ENCODE data around the gene BANF2. TPM values are rescaled to one million over a fixed set of nuclear protein-coding genes. Genes with fewer than 3 reads are reported as not detected.

The BANF2 gene
- polyA plus RNA-seq, 1 experiment = not detected

DNA sequence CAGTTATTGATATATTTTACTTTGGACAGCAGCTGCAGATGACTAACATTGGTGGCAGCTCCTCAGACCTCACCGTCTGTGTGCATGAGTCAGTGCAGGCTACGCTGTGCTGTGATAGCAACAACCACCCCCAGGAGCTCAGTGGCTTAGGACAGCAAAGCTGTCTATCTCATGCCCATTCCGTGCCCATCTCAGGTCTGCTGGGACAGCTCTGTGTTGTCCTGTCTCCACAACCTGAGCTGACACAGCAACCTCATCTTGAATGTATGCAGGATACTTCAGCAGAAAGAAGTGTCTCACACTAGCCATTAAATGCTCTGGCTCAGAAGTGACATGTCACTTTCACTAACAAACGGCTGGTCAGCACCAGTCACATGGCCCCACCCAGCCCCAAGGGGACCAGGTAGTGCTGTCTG lies 47.7 kb downstream of the BANF2 start:
- no peak overlapping the region for H3K4me3 ChIP-seq (ENCODE audit: low read depth, low read length)
- H3K36me3 ChIP-seq (ENCODE audit: control insufficient read depth, insufficient read depth, low read length) = no peaks in the 10 kb centered on the region
- H3K27me3 ChIP-seq (ENCODE audit: control insufficient read depth, insufficient read depth, low read length) = no peaks in the 10 kb centered on the region
- peak; percentile 43 for DNase-seq (ENCODE audit: low read depth)
- TF ChIP-seq, protein P1, sequence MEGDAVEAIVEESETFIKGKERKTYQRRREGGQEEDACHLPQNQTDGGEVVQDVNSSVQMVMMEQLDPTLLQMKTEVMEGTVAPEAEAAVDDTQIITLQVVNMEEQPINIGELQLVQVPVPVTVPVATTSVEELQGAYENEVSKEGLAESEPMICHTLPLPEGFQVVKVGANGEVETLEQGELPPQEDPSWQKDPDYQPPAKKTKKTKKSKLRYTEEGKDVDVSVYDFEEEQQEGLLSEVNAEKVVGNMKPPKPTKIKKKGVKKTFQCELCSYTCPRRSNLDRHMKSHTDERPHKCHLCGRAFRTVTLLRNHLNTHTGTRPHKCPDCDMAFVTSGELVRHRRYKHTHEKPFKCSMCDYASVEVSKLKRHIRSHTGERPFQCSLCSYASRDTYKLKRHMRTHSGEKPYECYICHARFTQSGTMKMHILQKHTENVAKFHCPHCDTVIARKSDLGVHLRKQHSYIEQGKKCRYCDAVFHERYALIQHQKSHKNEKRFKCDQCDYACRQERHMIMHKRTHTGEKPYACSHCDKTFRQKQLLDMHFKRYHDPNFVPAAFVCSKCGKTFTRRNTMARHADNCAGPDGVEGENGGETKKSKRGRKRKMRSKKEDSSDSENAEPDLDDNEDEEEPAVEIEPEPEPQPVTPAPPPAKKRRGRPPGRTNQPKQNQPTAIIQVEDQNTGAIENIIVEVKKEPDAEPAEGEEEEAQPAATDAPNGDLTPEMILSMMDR (IDR thresholded peaks at IDR 0.05; ENCODE audit: insufficient read depth, low read depth, low read length) = no peak
- ChIA-PET POLR2A (interaction anchor here (0.6 to 1.0 kb wide), 2 partner anchors 65 to 103 kb away, joined by 4 to 5 read pairs; no protein-coding TSS in a partner anchor), CTCF (interaction anchor here (0.8 to 1.3 kb wide), 3 partner anchors 13 to 88 kb away, joined by 3 to 7 read pairs (median 4); no protein-coding TSS in a partner anchor)

DNA sequence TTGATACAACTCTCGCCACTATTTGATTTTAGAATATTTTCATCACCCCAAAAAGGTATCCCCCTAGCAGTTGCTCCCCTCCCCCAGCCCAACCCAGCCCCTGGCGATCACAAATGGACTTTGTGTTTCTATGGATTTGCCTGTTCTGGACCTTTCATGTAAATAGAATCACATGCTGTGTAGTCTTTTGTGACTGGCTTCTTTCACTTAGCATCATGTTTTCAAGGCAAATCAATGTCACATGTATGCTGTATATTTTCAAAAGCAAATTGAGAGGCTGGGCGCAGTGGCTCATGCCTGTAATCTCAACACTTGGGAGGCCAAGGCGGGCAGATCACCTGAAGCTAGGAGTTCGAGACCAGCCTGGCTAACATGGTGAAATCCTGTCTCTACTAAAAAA lies 48.5 kb downstream of the BANF2 start:
- ChIA-PET POLR2A (no interaction called here), CTCF (interaction anchor here (0.7 to 1.6 kb wide), 4 partner anchors 22 to 87 kb away, joined by 3 to 7 read pairs (median 3); no protein-coding TSS in a partner anchor)
- no peak for DNase-seq (ENCODE audit: low read depth)
- TF ChIP-seq, protein P1 (IDR thresholded peaks at IDR 0.05; ENCODE audit: insufficient read depth, low read depth, low read length) = no peak
- H3K27me3 ChIP-seq (ENCODE audit: control insufficient read depth, insufficient read depth, low read length) = 0 out of 2 replicates have a peak, but pooled peaks cover under 1% of the 10 kb centered on the region
- no peak overlapping the region for H3K4me3 ChIP-seq (ENCODE audit: low read depth, low read length)
- no peaks in the 10 kb centered on the region for H3K36me3 ChIP-seq (ENCODE audit: control insufficient read depth, insufficient read depth, low read length)

DNA sequence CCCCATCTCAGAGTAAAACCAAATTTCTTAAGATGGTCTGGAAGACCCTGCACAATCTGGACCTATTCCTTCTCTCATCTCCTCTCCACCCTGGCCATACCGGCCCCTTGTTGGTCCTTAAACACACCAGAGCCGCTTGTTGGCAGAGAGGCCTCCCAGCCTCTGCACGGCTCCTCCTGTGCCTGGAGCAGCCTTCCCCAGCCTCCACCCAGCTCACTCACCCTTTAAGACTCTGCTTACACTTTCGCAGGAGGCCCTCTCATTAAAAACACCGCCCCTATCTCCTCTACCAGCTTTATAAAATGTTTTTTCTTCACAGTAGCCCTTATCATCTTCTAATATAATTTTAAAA lies 49.8 kb downstream of the BANF2 start:
- TF ChIP-seq, protein P1 (IDR thresholded peaks at IDR 0.05; ENCODE audit: insufficient read depth, low read depth, low read length) = no peak
- Histone ChIP-seq H3K4me3 (ENCODE audit: low read depth, low read length) (no peak overlapping the region), H3K27me3 (ENCODE audit: control insufficient read depth, insufficient read depth, low read length) (0 out of 2 replicates have a peak, but pooled peaks cover 1% of the 10 kb centered on the region), H3K36me3 (ENCODE audit: control insufficient read depth, insufficient read depth, low read length) (no peaks in the 10 kb centered on the region)
- POLR2A ChIA-PET = no interaction called here
- CTCF ChIA-PET = no interaction called here
- DNase-seq (ENCODE audit: low read depth) = no peak

DNA sequence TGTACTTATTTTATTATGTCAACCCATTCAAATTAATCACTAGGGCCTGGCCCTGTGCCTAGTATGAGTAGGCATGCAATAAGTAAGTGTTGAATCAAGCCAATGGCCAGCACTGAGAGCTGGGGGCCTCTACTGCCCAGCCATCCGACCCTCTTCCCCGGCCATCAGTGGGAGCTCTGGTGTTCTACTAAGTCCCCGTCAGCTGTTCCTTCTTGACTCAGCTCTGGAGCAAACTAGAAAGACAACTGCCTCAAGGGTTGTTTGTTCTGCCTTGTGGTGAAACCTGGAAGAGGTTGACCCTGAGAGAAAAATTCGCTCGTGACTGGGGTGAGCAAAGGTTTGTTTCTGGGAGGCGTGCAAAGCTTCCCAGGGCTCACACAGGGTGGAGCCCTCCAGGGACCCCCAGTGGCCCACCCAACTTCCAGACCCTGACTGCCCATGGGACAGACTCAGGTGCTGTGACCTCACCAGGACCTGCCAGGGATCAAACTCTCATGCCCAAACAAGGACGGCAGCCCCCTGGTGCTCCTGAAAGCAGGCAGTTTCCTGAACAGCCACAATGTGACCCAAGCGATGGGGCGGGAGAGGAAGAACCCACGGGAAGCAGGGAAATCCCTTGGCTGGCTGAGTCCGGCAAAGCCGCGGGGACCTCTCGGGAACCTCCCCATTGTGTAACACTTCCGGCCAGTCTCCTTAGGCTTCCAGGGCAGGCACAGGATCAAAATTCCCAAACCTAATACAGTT lies 50.4 kb downstream of the BANF2 start:
- H3K27me3 ChIP-seq (ENCODE audit: control insufficient read depth, insufficient read depth, low read length) = 0 out of 2 replicates have a peak, but pooled peaks cover 1% of the 10 kb centered on the region
- DNase-seq (ENCODE audit: low read depth) = no peak
- H3K4me3 ChIP-seq (ENCODE audit: low read depth, low read length) = no peak overlapping the region
- ChIA-PET POLR2A (no interaction called here), CTCF (no interaction called here)
- TF ChIP-seq, protein P1 (IDR thresholded peaks at IDR 0.05; ENCODE audit: insufficient read depth, low read depth, low read length) = no peak
- H3K36me3 ChIP-seq (ENCODE audit: control insufficient read depth, insufficient read depth, low read length) = no peaks in the 10 kb centered on the region

DNA sequence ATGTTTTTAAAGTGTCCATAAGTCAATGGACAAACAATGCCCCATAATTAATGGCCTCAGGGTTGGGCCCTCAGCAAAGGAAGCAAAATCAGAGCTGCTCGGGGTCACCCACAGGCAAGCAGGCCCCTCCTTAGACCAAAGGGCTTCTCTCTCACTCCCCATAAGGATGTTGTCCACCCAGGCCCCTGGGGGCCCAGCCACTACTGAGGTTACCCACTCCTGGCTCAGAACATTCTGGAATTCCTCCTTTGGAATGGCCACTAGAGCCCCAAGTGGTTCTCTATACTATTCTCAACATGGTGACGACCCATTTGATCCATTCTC lies 50.9 kb downstream of the BANF2 start:
- no peak for DNase-seq (ENCODE audit: low read depth)
- TF ChIP-seq, protein P1 (IDR thresholded peaks at IDR 0.05; ENCODE audit: insufficient read depth, low read depth, low read length) = no peak
- ChIA-PET CTCF (interaction anchor here (2.0 kb wide), 1 partner anchor 33 kb away, joined by 4 read pairs; no protein-coding TSS in a partner anchor), POLR2A (no interaction called here)
- no peaks in the 10 kb centered on the region for H3K36me3 ChIP-seq (ENCODE audit: control insufficient read depth, insufficient read depth, low read length)
- H3K4me3 ChIP-seq (ENCODE audit: low read depth, low read length) = no peak overlapping the region
- peaks cover 5% of the 10 kb centered on the region; the same call in 1 of the 2 replicates for H3K27me3 ChIP-seq (ENCODE audit: control insufficient read depth, insufficient read depth, low read length)

Data from BJ (cell line).